Activated T-helper 2 cell treated with anti-CD3 and anti-CD28 coated beads, Interferon-gamma antibody, Interleukin-2, Interleukin-4, amounts not matched to agents 10 μg/mL and 5 μg/mL and 100 μg/mL, durations not matched to agents 14 hours and 24 hours and 36 hours (primary cell): Measurements from ENCODE around the gene RGS9. TPM values are rescaled to one million over a fixed set of nuclear protein-coding genes. Genes with fewer than 3 reads are reported as not detected.
"Not testable (repeated sequence)": the region's sequence is repeated elsewhere in the genome, so short reads cannot be mapped to it uniquely, and the experiment has no call there.

Source experiments
- DNase-seq: peaks from one replicate; pipeline ENCODE4 v3.0.0; 2021; ENCODE audit warnings: low spot score
- H3K27ac Mint-ChIP-seq: one replicate; pipeline ENCODE4 v1.8.0; 2021; ENCODE audit warnings: mixed read lengths
- H3K27me3 Mint-ChIP-seq: one replicate; pipeline ENCODE4 v1.8.0; 2021; ENCODE audit warnings: low read depth, mixed read lengths
- H3K36me3 Mint-ChIP-seq: one replicate; pipeline ENCODE4 v1.8.0; 2021; ENCODE audit warnings: low read depth, mixed read lengths
- H3K4me1 Mint-ChIP-seq: one replicate; pipeline ENCODE4 v1.8.0; 2021; ENCODE audit warnings: low read depth, mixed read lengths
- H3K4me3 Mint-ChIP-seq: one replicate; pipeline ENCODE4 v1.8.0; 2021; ENCODE audit warnings: low read depth, mild to moderate bottlenecking, moderate library complexity, mixed read lengths
- H3K9me3 Mint-ChIP-seq: one replicate; pipeline ENCODE4 v1.8.0; 2021; ENCODE audit warnings: mixed read lengths
- intact Hi-C: fragments of 100-400 bp; cut with micrococcal nuclease; formaldehyde crosslinking; loops from one replicate; pipeline ENCODE4 v1.15.1; 2023
- total RNA-seq: library from RNA; stranded (reverse); gene quantifications from 2 replicates; pipeline ENCODE4 v1.2.3, GENCODE V29; 2022

Gene RGS9
- total RNA-seq, 1 donor from 2014 or later = 16.1 TPM

GRCh38 chr17:65196617-65197016 lies 59.4 kb downstream of the RGS9 start:
- DNase-seq = no peak
- H3K27me3 Mint-ChIP-seq = no peaks in the 10 kb centered on the region
- peaks cover 43% of the 10 kb centered on the region for H3K36me3 Mint-ChIP-seq
- no peaks in the 10 kb centered on the region for H3K9me3 Mint-ChIP-seq
- H3K4me1 Mint-ChIP-seq = peaks cover 60% of the 10 kb centered on the region
- no peak overlapping the region for H3K4me3 Mint-ChIP-seq
- intact Hi-C loops = loop anchor here (5.0 to 10.0 kb wide), 3 partner anchors 144 to 422 kb away; no protein-coding TSS in a partner anchor
- H3K27ac Mint-ChIP-seq = no peak overlapping the region

GRCh38 chr17:65197201-65197600 lies 60.0 kb downstream of the RGS9 start:
- Mint-ChIP-seq H3K27ac (peak overlapping the region; percentile 17), H3K4me3 (no peak overlapping the region), H3K4me1 (peaks cover 55% of the 10 kb centered on the region), H3K27me3 (no peaks in the 10 kb centered on the region), H3K9me3 (no peaks in the 10 kb centered on the region), H3K36me3 (peaks cover 43% of the 10 kb centered on the region)
- DNase-seq = no peak
- intact Hi-C loops = loop anchor here (5.0 to 10.0 kb wide), 3 partner anchors 145 to 422 kb away; no protein-coding TSS in a partner anchor

- Mint-ChIP-seq H3K36me3 (peaks cover 42% of the 10 kb centered on the region), H3K4me3 (no peak overlapping the region), H3K27ac (peak overlapping the region; percentile 59), H3K4me1 (peaks cover 42% of the 10 kb centered on the region), H3K27me3 (no peaks in the 10 kb centered on the region), H3K9me3 (no peaks in the 10 kb centered on the region)
- DNase-seq = no peak
- intact Hi-C loops = loop anchor here (1.0 to 10.0 kb wide), 7 partner anchors 18 to 424 kb away; partner anchors contain the start of gene RGS9
Measured at GRCh38 chr17:65198653-65199382, 61.6 kb downstream of the RGS9 start.

GRCh38 chr17:65201331-65201730 lies 64.2 kb downstream of the RGS9 start:
- Mint-ChIP-seq H3K4me3 (no peak overlapping the region), H3K9me3 (no peaks in the 10 kb centered on the region), H3K27me3 (no peaks in the 10 kb centered on the region), H3K27ac (no peak overlapping the region), H3K4me1 (peaks cover 22% of the 10 kb centered on the region), H3K36me3 (peaks cover 36% of the 10 kb centered on the region)
- intact Hi-C loops = no loop called here
- DNase-seq = no peak

- H3K9me3 Mint-ChIP-seq = no peaks in the 10 kb centered on the region
- H3K4me1 Mint-ChIP-seq = peaks cover 21% of the 10 kb centered on the region
- H3K27ac Mint-ChIP-seq = no peak overlapping the region
- no peaks in the 10 kb centered on the region for H3K27me3 Mint-ChIP-seq
- peaks cover 40% of the 10 kb centered on the region for H3K36me3 Mint-ChIP-seq
- no peak for DNase-seq
- intact Hi-C loops = no loop called here
- H3K4me3 Mint-ChIP-seq = no peak overlapping the region
Measured at GRCh38 chr17:65202844-65203571, 65.8 kb downstream of the RGS9 start.

GRCh38 chr17:65204001-65204400 lies 66.8 kb downstream of the RGS9 start:
- DNase-seq = no peak
- no peaks in the 10 kb centered on the region for H3K9me3 Mint-ChIP-seq
- no peak overlapping the region for H3K27ac Mint-ChIP-seq
- intact Hi-C loops = no loop called here
- no peak overlapping the region for H3K4me3 Mint-ChIP-seq
- peaks cover 43% of the 10 kb centered on the region for H3K36me3 Mint-ChIP-seq
- no peaks in the 10 kb centered on the region for H3K27me3 Mint-ChIP-seq
- H3K4me1 Mint-ChIP-seq = peaks cover 15% of the 10 kb centered on the region

- no peak overlapping the region for H3K27ac Mint-ChIP-seq
- H3K36me3 Mint-ChIP-seq = peaks cover 55% of the 10 kb centered on the region
- intact Hi-C loops = no loop called here
- H3K4me3 Mint-ChIP-seq = no peak overlapping the region
- peaks cover 13% of the 10 kb centered on the region for H3K4me1 Mint-ChIP-seq
- H3K27me3 Mint-ChIP-seq = no peaks in the 10 kb centered on the region
- DNase-seq = no peak
- H3K9me3 Mint-ChIP-seq = no peaks in the 10 kb centered on the region
Measured at GRCh38 chr17:65205655-65206054, 68.5 kb downstream of the RGS9 start.

GRCh38 chr17:65207448-65207847 lies 70.3 kb downstream of the RGS9 start:
- H3K27me3 Mint-ChIP-seq, H3K27ac Mint-ChIP-seq, DNase-seq, H3K4me3 Mint-ChIP-seq, intact Hi-C loops, H3K9me3 Mint-ChIP-seq: not testable (repeated sequence)
- peaks cover 21% of the 10 kb centered on the region for H3K4me1 Mint-ChIP-seq
- H3K36me3 Mint-ChIP-seq = peaks cover 56% of the 10 kb centered on the region

GRCh38 chr17:65208717-65209116 lies 71.5 kb downstream of the RGS9 start:
- Mint-ChIP-seq H3K27ac (peak overlapping the region; percentile 31), H3K36me3 (peaks cover 60% of the 10 kb centered on the region), H3K4me3 (no peak overlapping the region), H3K9me3 (no peaks in the 10 kb centered on the region), H3K27me3 (no peaks in the 10 kb centered on the region), H3K4me1 (peaks cover 27% of the 10 kb centered on the region)
- intact Hi-C loops = no loop called here
- no peak for DNase-seq

GRCh38 chr17:65218261-65218660 lies 81.1 kb downstream of the RGS9 start:
- DNase-seq = no peak
- H3K4me1 Mint-ChIP-seq = peaks cover 10% of the 10 kb centered on the region
- H3K36me3 Mint-ChIP-seq = peaks cover 16% of the 10 kb centered on the region
- H3K27ac Mint-ChIP-seq = no peak overlapping the region
- H3K9me3 Mint-ChIP-seq = no peaks in the 10 kb centered on the region
- H3K4me3 Mint-ChIP-seq = no peak overlapping the region
- intact Hi-C loops = no loop called here
- H3K27me3 Mint-ChIP-seq = peaks cover 4% of the 10 kb centered on the region

- no peak overlapping the region for H3K4me3 Mint-ChIP-seq
- H3K9me3 Mint-ChIP-seq = no peaks in the 10 kb centered on the region
- peaks cover 11% of the 10 kb centered on the region for H3K36me3 Mint-ChIP-seq
- intact Hi-C loops = no loop called here
- H3K27me3 Mint-ChIP-seq = peaks cover 4% of the 10 kb centered on the region
- H3K4me1 Mint-ChIP-seq = peaks cover 6% of the 10 kb centered on the region
- no peak for DNase-seq
- H3K27ac Mint-ChIP-seq = no peak overlapping the region
Measured at GRCh38 chr17:65219124-65219523, 82.0 kb downstream of the RGS9 start.

- H3K27ac Mint-ChIP-seq = no peak overlapping the region
- H3K36me3 Mint-ChIP-seq = peaks cover 9% of the 10 kb centered on the region
- intact Hi-C loops = no loop called here
- no peak for DNase-seq
- H3K4me1 Mint-ChIP-seq = peaks cover 6% of the 10 kb centered on the region
- H3K9me3 Mint-ChIP-seq = no peaks in the 10 kb centered on the region
- no peak overlapping the region for H3K4me3 Mint-ChIP-seq
- H3K27me3 Mint-ChIP-seq = peaks cover 4% of the 10 kb centered on the region
Measured at GRCh38 chr17:65219707-65220106, 82.5 kb downstream of the RGS9 start.

GRCh38 chr17:65220732-65221131 lies 83.6 kb downstream of the RGS9 start:
- Mint-ChIP-seq H3K36me3 (peaks cover 6% of the 10 kb centered on the region), H3K9me3 (no peaks in the 10 kb centered on the region), H3K27ac (no peak overlapping the region), H3K27me3 (peaks cover 4% of the 10 kb centered on the region), H3K4me3 (no peak overlapping the region), H3K4me1 (peaks cover 2% of the 10 kb centered on the region)
- no peak for DNase-seq
- intact Hi-C loops = no loop called here
